Natural killer cell (primary cell): ENCODE data around the gene FUCA2. TPM values are rescaled to one million over a fixed set of nuclear protein-coding genes. Genes with fewer than 3 reads are reported as not detected.

Experiments
- ATAC-seq, 3 donors: fragments of 150-1000 bp in 2 of 3; fragments of 200-7000 bp in 1 of 3; cut with Tn5 transposase; 1 replicate in 1 of 3; 2 replicates in 2 of 3; pipeline ENCODE4 v1.10.0; 2021; ENCODE audit warnings: mild to moderate bottlenecking in 2 of 3, moderate library complexity in 2 of 3
- DNase-seq, 2 donors: peaks; one replicate each; pipeline versions ENCODE4 v3.0.0 to v3.0.0-alpha.2; 2013 to 2021; ENCODE audit warnings: mixed read lengths in 1 of 2
- H3K27ac ChIP-seq: one replicate; pipeline ENCODE4 v1.5.1; 2013; ENCODE audit warnings: mild to moderate bottlenecking, low read length
- H3K27me3 ChIP-seq: one replicate; pipeline ENCODE4 v1.6.1; 2013; ENCODE audit warnings: low read length; ENCODE audit not compliant: control insufficient read depth, insufficient read depth
- H3K36me3 ChIP-seq: one replicate; pipeline ENCODE4 v1.6.1; 2013; ENCODE audit warnings: low read length; ENCODE audit not compliant: control insufficient read depth, insufficient read depth
- H3K4me1 ChIP-seq: one replicate; pipeline ENCODE4 v1.6.1; 2013; ENCODE audit warnings: low read length; ENCODE audit not compliant: control insufficient read depth, insufficient read depth
- H3K4me3 ChIP-seq: one replicate; pipeline ENCODE4 v1.5.1; 2013; ENCODE audit warnings: low read length
- H3K9me3 ChIP-seq: one replicate; pipeline ENCODE4 v1.6.1; 2013; ENCODE audit warnings: low read length; ENCODE audit not compliant: control insufficient read depth, insufficient read depth
- H3K27ac Mint-ChIP-seq, 2 donors: one replicate each; pipeline ENCODE4 v1.8.0; 2022; ENCODE audit warnings: mild to moderate bottlenecking in 2 of 2, mixed read lengths in 2 of 2, moderate library complexity in 1 of 2
- H3K27me3 Mint-ChIP-seq, 2 donors: one replicate each; pipeline ENCODE4 v1.8.0; 2022; ENCODE audit warnings: low read depth in 2 of 2, mixed read lengths in 2 of 2
- H3K36me3 Mint-ChIP-seq: one replicate; pipeline ENCODE4 v1.8.0; 2022; ENCODE audit warnings: mixed read lengths
- H3K4me1 Mint-ChIP-seq, 2 donors: one replicate each; pipeline ENCODE4 v1.8.0; 2022; ENCODE audit warnings: mixed read lengths in 2 of 2
- H3K4me3 Mint-ChIP-seq: one replicate; pipeline ENCODE4 v1.8.0; 2022; ENCODE audit warnings: mild to moderate bottlenecking, moderate library complexity, mixed read lengths
- H3K9me3 Mint-ChIP-seq, 2 donors: one replicate each; pipeline ENCODE4 v1.8.0; 2022; ENCODE audit warnings: mixed read lengths in 2 of 2
- CTCF ChIP-seq: fragments of 200-600 bp; IDR thresholded peaks from one replicate; pipeline ENCODE4 v1.8.0; 2022; ENCODE audit warnings: antibody characterized with exemption
- WGBS: methylation state at CpG from one replicate; pipeline ENCODE4 v1.1.7; 2013; ENCODE audit warnings: missing lambda C conversion rate; ENCODE audit not compliant: insufficient coverage; 5-methylcytosine and 5-hydroxymethylcytosine counted together
- intact Hi-C: fragments of 100-400 bp; cut with micrococcal nuclease; formaldehyde crosslinking; loops from one replicate; pipeline ENCODE4 v1.14.2; 2022
- total RNA-seq, 4 donors: library from RNA; stranded (reverse); fragments of 120-200 nt in 1 of 4; gene quantifications; one replicate each; pipeline versions ENCODE4 v1.2.3 to v1.2.4, GENCODE V29; 2013 to 2022

FUCA2 gene
- total RNA-seq, 3 donors from 2014 or later (not counting 1 experiment from before 2014, with no cell fraction given): 10.5 to 15.5 (median 13.0) TPM

GRCh38 chr6:143539106-143539505, 27.6 kb upstream of the FUCA2 start:
- H3K9me3 Mint-ChIP-seq: no peaks in the 10 kb centered on the region
- intact Hi-C loops: no loop called here
- no peaks in the 10 kb centered on the region for H3K36me3 Mint-ChIP-seq
- 89% methylated on average over 4 of the region's 4 CpGs for WGBS
- Histone ChIP-seq H3K4me1 (peaks cover 47% of the 10 kb centered on the region), H3K9me3 (no peaks in the 10 kb centered on the region), H3K4me3 (no peak overlapping the region), H3K36me3 (no peaks in the 10 kb centered on the region), H3K27ac (peak overlapping the region; percentile 21), H3K27me3 (no peaks in the 10 kb centered on the region)
- no peak overlapping the region for H3K27ac Mint-ChIP-seq
- peaks cover 23 to 38% of the 10 kb centered on the region in 2 donors for H3K4me1 Mint-ChIP-seq
- no peak for TF ChIP-seq CTCF
- ATAC-seq (no peak), DNase-seq (peak in 1 of 2 donors; percentile 52)
- H3K27me3 Mint-ChIP-seq: no peaks in the 10 kb centered on the region
- peak overlapping the region; percentile 4 for H3K4me3 Mint-ChIP-seq

DNA sequence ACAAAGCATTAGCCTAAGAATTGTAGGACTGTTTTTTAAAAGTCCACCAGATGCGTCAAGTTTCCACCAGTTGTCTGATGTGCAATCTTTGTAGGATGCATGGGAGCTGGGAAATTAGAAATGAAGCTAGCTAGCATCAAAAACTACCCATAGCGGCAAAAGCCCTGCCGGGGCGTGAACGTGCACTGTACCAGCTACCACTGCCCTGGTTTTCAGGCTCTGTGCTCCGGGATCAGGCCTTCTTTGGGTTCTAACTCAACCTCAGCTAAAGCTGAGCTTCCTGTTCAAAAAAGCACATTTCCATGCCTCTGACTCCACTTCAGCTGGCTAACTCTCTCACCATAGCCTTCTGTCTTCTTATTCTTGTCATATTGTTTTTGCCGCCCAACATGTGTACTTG, 26.9 kb upstream of the FUCA2 start:
- H3K36me3 ChIP-seq: no peaks in the 10 kb centered on the region
- 92% methylated on average over 7 of the region's 7 CpGs for WGBS
- no peaks in the 10 kb centered on the region for H3K27me3 Mint-ChIP-seq
- H3K9me3 ChIP-seq: no peaks in the 10 kb centered on the region
- H3K4me1 ChIP-seq: peaks cover 41% of the 10 kb centered on the region
- intact Hi-C loops: no loop called here
- ATAC-seq (no peak), DNase-seq (peak in 1 of 2 donors; percentile 49)
- peak overlapping the region in 1 of 2 donors; percentile 60 for H3K27ac Mint-ChIP-seq
- H3K4me3 ChIP-seq: no peak overlapping the region
- peak overlapping the region; percentile 8 for H3K27ac ChIP-seq
- no peaks in the 10 kb centered on the region for H3K27me3 ChIP-seq
- H3K4me1 Mint-ChIP-seq: peaks cover 17 to 33% of the 10 kb centered on the region in 2 donors
- no peak for TF ChIP-seq CTCF
- H3K36me3 Mint-ChIP-seq: no peaks in the 10 kb centered on the region
- H3K9me3 Mint-ChIP-seq: no peaks in the 10 kb centered on the region
- peak overlapping the region; percentile 81 for H3K4me3 Mint-ChIP-seq

- Histone ChIP-seq H3K27me3 (no peaks in the 10 kb centered on the region), H3K4me3 (peak overlapping the region; percentile 59), H3K9me3 (no peaks in the 10 kb centered on the region), H3K36me3 (no peaks in the 10 kb centered on the region), H3K27ac (peak overlapping the region; percentile 36), H3K4me1 (peaks cover 33% of the 10 kb centered on the region)
- H3K27ac Mint-ChIP-seq: peak overlapping the region; percentile 29 to 36
- H3K4me3 Mint-ChIP-seq: peak overlapping the region; percentile 81
- WGBS: under 1% methylated on average over 88 of the region's 103 CpGs
- peak; percentile 41 to 82 for DNase-seq
- peak; percentile 72 to 81 (median 78) for ATAC-seq
- H3K27me3 Mint-ChIP-seq: no peaks in the 10 kb centered on the region
- H3K4me1 Mint-ChIP-seq: peaks cover 6 to 24% of the 10 kb centered on the region in 2 donors
- TF ChIP-seq CTCF: peak; percentile 9
- H3K9me3 Mint-ChIP-seq: no peaks in the 10 kb centered on the region
- intact Hi-C loops: no loop called here
- H3K36me3 Mint-ChIP-seq: no peaks in the 10 kb centered on the region
Observed at GRCh38 chr6:143536866-143537691, 25.6 kb upstream of the FUCA2 start.
